ENCODE measurements around the gene RETN.

DNA sequence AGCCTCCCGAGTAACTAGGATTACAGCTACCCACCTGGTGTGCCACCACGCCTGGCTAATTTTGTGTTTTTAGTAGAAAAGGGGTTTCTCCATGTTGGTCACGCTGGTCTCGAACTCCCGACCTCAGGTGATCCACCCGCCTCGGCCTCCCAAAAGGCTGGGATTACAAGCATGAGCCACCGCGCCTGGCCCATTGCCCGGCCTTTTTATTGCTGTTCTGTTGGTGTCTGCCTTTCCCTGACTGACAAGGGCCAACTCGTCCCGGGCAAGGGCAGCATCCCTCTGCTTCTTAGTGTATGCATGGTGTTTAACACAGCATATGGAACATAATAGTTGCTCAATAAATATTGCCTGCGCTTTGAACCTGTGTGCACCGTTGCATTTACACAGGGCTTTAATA, 6.2 kb upstream of the RETN start:
- TF ChIP-seq, protein P1, sequence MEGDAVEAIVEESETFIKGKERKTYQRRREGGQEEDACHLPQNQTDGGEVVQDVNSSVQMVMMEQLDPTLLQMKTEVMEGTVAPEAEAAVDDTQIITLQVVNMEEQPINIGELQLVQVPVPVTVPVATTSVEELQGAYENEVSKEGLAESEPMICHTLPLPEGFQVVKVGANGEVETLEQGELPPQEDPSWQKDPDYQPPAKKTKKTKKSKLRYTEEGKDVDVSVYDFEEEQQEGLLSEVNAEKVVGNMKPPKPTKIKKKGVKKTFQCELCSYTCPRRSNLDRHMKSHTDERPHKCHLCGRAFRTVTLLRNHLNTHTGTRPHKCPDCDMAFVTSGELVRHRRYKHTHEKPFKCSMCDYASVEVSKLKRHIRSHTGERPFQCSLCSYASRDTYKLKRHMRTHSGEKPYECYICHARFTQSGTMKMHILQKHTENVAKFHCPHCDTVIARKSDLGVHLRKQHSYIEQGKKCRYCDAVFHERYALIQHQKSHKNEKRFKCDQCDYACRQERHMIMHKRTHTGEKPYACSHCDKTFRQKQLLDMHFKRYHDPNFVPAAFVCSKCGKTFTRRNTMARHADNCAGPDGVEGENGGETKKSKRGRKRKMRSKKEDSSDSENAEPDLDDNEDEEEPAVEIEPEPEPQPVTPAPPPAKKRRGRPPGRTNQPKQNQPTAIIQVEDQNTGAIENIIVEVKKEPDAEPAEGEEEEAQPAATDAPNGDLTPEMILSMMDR (IDR thresholded peaks at IDR 0.05): no peak
- no peak for TF ChIP-seq EP300 (IDR thresholded peaks at IDR 0.05)

Data from tibial nerve (tissue), 4 donors.